Central memory CD4-positive, alpha-beta T cell (primary cell): Measurements from ENCODE around the gene HJV.

ENCODE experiments used
- DNase-seq: peaks from one replicate; pipeline ENCODE4 v3.0.0; 2022

Gene HJV

DNA sequence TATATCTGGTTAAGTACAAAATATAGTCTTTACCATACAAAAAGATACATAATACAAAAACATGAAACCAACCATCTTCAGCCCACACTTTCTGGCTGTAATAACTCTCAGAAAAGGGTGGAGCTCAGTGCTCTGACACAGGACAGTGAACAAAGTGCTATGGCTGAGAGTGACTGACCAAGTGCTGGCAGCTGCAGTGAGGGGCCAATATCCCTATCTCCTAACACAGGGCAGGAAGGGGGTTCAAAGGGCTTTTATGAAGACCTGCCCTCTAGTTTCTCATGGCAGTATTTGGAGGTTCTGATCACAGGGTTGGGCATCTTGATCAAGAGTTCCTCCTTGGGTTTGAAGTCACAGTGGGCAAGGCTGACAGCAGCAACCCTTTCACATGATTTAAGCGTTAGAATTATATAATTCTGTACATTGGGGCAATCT is 29.0 kb downstream of the HJV start:
- no peak for DNase-seq

DNA sequence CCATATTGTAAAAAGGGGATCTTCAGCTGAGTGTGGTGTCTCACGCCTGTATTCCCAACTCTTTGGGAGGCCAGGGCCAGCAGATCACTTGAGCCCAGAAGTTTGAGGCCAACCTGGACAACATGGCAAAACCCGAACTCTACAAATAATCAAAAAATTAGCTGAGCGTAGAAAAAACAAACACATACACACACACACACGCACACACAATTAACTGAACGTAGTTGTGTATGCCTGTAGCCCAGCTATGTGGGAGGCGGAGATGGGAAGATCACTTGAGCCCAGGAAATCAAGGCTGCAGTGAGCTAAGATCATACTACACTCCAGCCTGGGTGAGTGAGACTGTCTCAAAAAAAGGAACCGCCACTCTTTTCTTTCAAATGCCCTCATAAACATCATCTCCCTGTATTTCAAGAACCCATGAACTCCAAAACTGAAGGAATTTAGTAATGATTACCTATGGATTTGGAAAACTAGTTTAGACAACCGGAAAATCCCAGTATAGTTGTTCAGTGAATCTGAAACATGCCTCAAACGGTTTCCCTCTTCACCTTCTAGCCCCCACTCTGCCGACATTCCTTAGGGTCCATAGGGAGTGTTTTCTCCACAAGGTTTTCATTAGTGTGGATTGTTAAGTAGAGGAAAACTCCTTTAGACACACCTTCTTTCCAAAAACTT is 29.7 kb downstream of the HJV start:
- no peak for DNase-seq

- DNase-seq: no peak
These were observed 31.2 kb downstream of the HJV start for GRCh38 chr1:145990249-145990855.

DNA sequence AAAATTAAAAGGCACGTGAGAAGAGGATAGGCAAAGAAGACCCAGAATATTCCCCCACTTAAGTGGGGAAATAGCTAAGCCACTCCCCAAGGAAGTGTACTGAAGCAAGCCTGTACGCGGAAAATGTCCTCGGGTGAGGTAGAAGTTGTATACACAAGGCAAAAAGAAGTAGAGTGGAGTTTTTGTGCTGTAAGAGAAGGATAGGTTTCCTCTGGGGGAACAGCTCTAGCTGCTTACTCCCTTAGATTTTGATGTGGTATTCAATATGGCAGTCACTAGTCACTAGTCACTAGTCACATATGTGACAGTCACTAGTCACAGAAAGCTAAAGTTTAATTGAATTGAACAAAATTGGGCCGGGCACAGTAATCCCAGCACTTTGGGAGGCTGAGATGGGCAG is 32.8 kb downstream of the HJV start:
- DNase-seq: peak; percentile 50

GRCh38 chr1:145987926-145988325 is 33.6 kb downstream of the HJV start:
- DNase-seq: no peak

DNA sequence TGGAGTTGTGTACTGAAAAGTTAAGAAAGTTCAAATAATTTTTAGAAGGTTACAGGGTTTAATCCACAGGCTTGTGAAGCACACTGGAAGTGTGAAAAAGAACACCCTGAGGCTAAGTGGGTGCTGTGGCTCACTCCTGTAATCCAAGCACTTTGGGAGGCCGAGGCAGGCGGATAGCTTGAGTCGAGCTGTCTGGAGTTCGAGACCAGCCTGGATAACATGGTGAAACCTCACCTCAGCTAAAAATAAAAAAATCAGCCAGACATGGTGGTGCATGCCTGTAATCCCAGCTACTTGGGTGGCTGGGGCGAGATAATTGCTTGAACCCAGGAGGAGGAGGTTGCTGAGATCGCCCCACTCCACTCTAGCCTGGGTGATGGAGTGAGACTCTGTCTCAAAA is 35.0 kb downstream of the HJV start:
- no peak for DNase-seq

DNA sequence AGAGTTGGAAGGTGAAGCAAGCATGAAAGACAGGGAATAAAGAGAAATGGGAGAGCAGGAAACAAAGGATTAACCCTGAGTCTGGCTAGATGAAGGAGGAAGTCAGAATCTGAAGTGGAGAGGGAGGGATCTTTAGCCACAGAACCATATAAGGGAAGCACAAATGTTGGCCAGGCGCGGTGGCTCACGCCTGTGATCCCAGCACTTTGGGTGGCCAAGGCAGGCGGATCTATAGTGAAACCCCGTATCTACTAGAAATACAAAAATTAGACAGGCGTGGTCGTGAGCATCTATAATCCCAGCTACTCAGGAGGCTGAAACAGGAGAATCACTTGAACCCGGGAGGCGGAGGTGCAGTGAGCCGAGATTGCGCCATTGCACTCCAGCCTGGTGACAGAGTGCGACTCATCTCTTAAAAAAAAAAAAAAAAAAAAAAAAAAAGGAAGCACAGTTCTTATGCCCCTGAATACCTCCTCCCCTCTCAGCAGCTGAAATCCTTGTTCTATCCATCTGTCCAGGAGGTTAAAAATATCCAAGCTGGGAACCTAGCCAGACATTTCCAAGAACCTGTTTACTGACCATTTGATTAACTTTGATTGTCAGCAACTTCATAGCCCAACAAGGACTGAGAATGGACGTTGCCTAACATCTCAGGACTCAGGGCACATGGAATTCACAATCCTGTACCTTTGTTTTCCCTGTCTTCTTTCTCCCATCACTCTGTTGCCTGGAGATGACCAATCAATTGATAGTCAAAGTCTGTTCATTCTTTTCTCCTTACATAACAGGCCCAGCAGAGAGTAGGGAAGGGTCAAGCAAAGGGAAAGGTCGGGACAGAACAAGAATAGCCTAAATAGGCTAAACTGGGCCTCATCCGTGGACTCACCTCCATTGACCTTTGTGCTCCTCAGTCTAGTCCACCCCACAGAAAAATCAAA is 35.8 kb downstream of the HJV start:
- no peak for DNase-seq

DNA sequence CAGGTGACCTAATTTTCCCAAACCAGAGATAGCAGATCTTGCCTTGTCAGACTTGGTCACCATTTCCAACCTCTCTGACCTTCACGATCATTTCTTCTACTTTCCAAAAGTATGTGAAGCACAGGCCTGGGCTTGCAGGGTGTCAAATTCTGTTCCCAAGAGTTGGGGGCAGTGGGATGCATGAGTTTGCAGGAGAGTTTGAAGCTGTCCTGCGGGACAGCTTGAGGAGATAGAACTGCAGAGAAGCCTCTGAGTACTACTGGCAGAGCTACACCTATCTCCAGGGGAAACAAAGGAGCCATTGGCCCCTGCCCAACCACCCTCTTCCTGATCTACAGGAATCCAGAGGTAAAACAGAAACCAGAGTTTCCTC is 36.4 kb downstream of the HJV start:
- no peak for DNase-seq

- DNase-seq: peak; percentile 55
These were observed 37.3 kb downstream of the HJV start for GRCh38 chr1:145983960-145984830.

DNA sequence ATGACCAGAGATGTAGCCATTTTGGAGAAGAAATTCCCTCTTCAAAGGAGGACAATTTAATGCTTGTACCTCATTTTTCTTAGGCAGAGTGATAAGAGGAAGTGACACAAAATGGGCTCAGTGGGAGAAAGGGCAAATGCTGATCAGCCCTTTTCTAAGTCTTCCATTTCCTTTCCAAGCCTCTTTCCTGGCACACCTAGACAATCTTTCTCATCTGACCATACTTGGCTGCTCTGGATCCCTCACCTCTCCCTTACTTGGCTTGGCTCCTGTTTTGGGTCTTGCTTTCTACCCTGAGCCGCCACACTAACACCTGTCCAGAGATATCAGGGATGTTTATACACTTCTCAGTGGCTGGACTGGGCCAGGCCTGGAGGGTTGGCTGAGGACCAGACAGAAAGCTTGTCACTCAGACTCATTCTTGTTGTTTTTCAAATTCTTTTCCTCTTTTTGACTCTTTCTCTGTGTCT is 38.3 kb downstream of the HJV start:
- DNase-seq: no peak

- DNase-seq: no peak
These were observed 39.4 kb downstream of the HJV start for GRCh38 chr1:145982010-145982723.

GRCh38 chr1:145980457-145980994 is 41.0 kb downstream of the HJV start:
- DNase-seq: no peak

- DNase-seq: peak; percentile 62
These were observed 41.6 kb downstream of the HJV start for GRCh38 chr1:145979746-145980456.

GRCh38 chr1:145978854-145979745 is 42.4 kb downstream of the HJV start:
- peak; percentile 78 for DNase-seq

DNA sequence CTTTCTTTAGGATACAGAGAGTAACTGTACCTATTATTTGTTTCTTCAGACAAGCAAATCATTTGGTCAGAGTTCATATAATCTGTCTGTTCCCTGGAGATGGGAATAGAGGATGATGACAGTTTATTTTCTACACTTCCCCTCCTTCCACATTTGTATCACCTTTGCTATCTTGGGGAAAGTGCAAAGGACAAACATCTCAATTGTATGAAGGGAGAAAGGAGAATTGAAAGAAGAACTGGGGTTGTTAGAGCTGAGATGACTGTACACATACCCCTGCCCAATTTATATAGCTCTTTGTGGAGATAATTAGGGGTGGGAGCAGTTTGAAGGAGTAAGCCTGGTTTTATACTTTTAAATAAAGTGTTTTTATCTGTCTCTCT is 43.1 kb downstream of the HJV start:
- DNase-seq: no peak

DNA sequence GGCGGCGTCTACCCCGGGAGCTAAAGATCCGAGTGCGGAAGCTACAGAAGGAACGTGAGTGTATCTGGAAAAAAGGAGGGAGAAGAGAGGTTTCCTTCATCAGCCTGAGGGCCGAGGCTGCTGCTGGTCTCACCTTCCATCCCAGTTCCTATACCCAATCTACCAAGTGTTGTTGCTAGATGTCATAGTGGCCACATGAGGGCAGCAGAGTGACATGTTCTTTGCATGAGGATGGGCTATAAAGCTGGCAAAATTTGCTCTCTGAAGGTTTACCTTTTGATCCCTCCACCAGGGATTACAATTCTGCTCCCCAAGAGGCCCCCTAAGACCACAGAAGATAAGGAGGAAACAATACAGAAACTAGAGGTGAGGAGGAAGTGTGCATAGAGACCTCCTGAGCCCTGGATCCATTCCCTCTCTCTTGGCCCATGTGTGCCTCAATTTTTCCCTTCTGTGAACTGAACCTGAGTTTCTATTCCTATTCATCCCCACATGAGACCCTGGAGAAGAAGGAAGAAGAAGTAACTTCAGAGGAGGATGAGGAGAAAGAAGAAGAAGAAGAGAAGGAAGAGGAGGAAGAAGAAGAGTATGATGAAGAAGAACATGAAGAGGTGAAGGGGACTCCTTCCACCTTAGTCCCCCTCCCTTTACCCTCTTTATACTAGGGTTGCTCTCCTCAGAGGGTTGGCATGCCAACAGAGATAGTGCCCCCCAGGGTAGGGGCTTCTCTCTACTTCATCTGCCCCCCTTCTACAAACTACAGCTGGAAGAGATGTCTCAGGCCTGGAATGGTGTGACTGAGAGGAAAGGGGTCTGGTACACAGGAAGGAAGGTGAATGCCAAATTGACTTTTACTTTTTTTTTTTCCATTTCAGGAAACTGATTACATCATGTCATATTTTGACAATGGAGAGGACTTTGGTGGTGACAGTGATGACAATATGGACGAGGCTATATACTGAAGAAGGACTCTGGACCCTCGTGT is 43.8 kb downstream of the HJV start:
- peak; percentile 69 for DNase-seq

DNA sequence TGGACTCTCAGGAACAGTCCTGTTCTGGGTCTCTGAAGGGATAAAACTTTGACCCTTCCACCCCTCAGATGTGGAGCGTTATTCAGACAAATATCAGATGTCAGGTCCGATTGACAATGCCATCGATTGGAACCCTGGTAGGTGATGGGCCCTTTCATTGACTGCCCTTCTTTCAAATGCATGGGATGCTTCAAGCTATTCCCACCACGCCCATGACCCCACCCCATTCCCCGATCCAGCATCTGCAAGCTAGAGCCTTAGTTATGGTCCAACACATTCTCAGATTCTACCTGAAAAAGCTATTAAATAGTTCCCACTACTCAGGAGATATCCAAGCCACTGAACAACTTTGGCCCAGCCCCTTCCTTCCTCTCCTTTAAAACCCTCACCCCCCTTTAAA is 44.5 kb downstream of the HJV start:
- no peak for DNase-seq

- no peak for DNase-seq
These were observed 46.3 kb downstream of the HJV start for GRCh38 chr1:145975216-145975615.

GRCh38 chr1:145974721-145975120 is 46.8 kb downstream of the HJV start:
- DNase-seq: no peak
